Measurements from ENCODE around the gene RGPD6.
"Not testable (repeated sequence)": the region's sequence is repeated elsewhere in the genome, so short reads cannot be mapped to it uniquely, and the experiment has no call there.

Gene RGPD6

GRCh38 chr2:110578429-110578828 is 1.4 kb upstream of the RGPD6 start:
- DNase-seq, H3K4me1 Mint-ChIP-seq, H3K27me3 Mint-ChIP-seq, H3K9me3 Mint-ChIP-seq, H3K27ac Mint-ChIP-seq, H3K4me3 Mint-ChIP-seq, H3K36me3 Mint-ChIP-seq: not testable (repeated sequence)
- ATAC-seq (replicated peaks): peak; percentile 42 to 54

- H3K36me3 Mint-ChIP-seq, H3K4me1 Mint-ChIP-seq, H3K27ac Mint-ChIP-seq, H3K4me3 Mint-ChIP-seq, H3K9me3 Mint-ChIP-seq, DNase-seq, H3K27me3 Mint-ChIP-seq: not testable (repeated sequence)
- ATAC-seq (replicated peaks): peak; percentile 82 to 86
Observed at GRCh38 chr2:110499755-110500377, 77.2 kb downstream of the RGPD6 start.

DNA sequence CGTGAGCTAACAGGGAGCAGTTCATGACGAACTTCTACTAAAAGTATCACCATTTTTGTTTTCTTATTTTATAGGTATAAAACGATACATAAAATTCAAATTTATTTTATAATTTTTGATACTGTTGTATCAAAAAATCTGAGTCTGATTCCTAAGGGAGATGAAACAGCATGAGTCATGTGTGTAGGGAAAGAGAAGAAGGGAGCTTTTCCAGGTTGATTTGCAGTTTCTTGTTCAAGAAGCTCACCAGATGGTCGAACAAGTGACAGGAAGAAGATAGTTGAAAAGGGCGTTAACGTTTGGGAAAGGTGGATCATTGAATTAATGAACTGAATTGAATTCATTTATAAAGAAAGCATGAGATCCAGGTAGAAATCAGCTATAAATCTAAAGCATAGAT is 81.0 kb downstream of the RGPD6 start:
- H3K27ac Mint-ChIP-seq; DNase-seq; H3K4me1 Mint-ChIP-seq; H3K9me3 Mint-ChIP-seq; H3K36me3 Mint-ChIP-seq; H3K4me3 Mint-ChIP-seq; ATAC-seq (replicated peaks); H3K27me3 Mint-ChIP-seq: not testable (repeated sequence)

DNA sequence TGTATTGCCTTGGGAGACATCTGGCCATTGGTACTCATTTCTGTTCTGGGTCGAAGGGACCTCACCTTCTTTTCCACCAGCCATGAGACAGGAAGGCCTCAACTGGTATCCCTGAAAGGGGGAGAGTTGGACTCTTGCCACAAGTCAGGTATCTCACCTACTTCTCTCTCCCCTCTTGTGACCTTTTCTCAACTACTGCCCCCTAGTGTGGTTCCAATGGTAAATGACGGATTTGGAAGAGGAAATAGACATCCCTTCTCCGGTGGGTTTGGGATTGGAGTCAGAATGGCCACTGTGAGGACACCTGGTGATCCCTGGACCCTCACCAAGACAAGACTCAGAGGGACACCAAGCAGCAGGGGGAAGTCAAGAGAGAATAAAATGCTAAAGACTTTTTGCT is 82.5 kb downstream of the RGPD6 start:
- not testable (repeated sequence) for H3K36me3 Mint-ChIP-seq; H3K27me3 Mint-ChIP-seq; H3K4me1 Mint-ChIP-seq; H3K27ac Mint-ChIP-seq; H3K9me3 Mint-ChIP-seq; H3K4me3 Mint-ChIP-seq; ATAC-seq (replicated peaks); DNase-seq

DNA sequence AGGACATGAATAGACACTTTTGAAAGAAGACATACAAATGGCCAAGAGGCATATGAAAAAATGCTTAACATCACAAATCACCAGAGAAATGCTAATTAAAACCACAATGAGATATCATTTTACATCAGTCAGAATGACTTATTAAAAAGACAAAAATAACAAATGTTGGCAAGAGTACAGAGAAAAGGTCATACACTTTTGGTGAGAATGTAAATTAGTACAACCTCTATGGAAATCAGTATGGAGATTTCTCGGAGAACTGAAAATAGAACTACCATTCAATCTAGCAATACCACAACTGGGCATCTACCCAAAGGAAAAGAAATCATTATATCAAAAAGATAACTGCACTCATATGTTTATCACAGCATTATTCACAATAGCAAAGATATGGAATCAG is 88.0 kb downstream of the RGPD6 start:
- not testable (repeated sequence) for H3K36me3 Mint-ChIP-seq; H3K9me3 Mint-ChIP-seq; H3K4me3 Mint-ChIP-seq; H3K4me1 Mint-ChIP-seq; DNase-seq; H3K27me3 Mint-ChIP-seq; ATAC-seq (replicated peaks); H3K27ac Mint-ChIP-seq

GRCh38 chr2:110482697-110483096 is 94.3 kb downstream of the RGPD6 start:
- H3K27ac Mint-ChIP-seq; H3K36me3 Mint-ChIP-seq; DNase-seq; H3K4me3 Mint-ChIP-seq; H3K27me3 Mint-ChIP-seq; H3K9me3 Mint-ChIP-seq; H3K4me1 Mint-ChIP-seq; ATAC-seq (replicated peaks): not testable (repeated sequence)

GRCh38 chr2:110481200-110481599 is 95.8 kb downstream of the RGPD6 start:
- ATAC-seq (replicated peaks); DNase-seq; H3K36me3 Mint-ChIP-seq; H3K4me3 Mint-ChIP-seq; H3K27ac Mint-ChIP-seq; H3K27me3 Mint-ChIP-seq; H3K4me1 Mint-ChIP-seq; H3K9me3 Mint-ChIP-seq: not testable (repeated sequence)

DNA sequence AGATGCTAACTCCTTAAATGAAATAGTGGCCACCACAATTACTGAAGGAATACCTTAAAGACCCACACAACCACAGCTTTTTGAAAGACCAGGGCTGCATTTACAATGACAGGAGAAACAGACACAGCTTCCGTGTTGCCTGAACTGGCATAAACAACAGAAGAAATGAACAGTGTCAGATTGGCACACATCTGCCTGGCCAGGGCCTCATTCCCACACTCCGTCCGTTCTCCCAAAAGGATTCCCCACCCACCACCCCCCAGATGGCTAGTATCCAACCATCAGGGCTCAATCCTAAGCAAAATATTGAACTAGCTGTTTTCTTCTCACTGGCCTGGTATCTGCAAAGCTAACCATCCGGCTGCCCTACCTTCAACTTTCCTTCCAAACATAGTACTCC is 96.9 kb downstream of the RGPD6 start:
- H3K9me3 Mint-ChIP-seq; H3K4me1 Mint-ChIP-seq; H3K27me3 Mint-ChIP-seq; DNase-seq; ATAC-seq (replicated peaks); H3K27ac Mint-ChIP-seq; H3K36me3 Mint-ChIP-seq; H3K4me3 Mint-ChIP-seq: not testable (repeated sequence)

DNA sequence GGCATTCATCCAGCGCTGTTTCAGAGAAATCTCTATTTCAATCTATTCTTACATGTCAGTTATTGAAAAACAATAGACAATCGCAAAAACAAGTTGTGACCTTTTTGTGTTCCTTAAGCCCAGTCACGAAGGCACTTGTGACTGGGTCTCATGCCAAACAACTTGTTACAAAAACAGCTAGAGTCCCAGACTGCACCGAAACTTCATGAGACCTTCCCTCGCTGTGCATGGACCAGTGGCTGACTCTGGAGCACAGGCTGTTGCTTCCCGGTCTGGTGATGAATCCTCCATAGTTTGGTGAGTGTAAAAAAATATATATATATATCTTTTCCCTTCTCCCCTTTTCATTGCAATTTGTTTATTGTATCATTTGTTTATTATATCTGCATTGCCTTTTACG is 99.7 kb downstream of the RGPD6 start:
- not testable (repeated sequence) for H3K9me3 Mint-ChIP-seq; H3K4me3 Mint-ChIP-seq; H3K27me3 Mint-ChIP-seq; DNase-seq; H3K36me3 Mint-ChIP-seq; ATAC-seq (replicated peaks); H3K27ac Mint-ChIP-seq; H3K4me1 Mint-ChIP-seq

- not testable (repeated sequence) for H3K27me3 Mint-ChIP-seq; H3K36me3 Mint-ChIP-seq; H3K9me3 Mint-ChIP-seq; ATAC-seq (replicated peaks); DNase-seq; H3K27ac Mint-ChIP-seq; H3K4me1 Mint-ChIP-seq; H3K4me3 Mint-ChIP-seq
Observed at GRCh38 chr2:110476952-110477351, 100.1 kb downstream of the RGPD6 start.

DNA sequence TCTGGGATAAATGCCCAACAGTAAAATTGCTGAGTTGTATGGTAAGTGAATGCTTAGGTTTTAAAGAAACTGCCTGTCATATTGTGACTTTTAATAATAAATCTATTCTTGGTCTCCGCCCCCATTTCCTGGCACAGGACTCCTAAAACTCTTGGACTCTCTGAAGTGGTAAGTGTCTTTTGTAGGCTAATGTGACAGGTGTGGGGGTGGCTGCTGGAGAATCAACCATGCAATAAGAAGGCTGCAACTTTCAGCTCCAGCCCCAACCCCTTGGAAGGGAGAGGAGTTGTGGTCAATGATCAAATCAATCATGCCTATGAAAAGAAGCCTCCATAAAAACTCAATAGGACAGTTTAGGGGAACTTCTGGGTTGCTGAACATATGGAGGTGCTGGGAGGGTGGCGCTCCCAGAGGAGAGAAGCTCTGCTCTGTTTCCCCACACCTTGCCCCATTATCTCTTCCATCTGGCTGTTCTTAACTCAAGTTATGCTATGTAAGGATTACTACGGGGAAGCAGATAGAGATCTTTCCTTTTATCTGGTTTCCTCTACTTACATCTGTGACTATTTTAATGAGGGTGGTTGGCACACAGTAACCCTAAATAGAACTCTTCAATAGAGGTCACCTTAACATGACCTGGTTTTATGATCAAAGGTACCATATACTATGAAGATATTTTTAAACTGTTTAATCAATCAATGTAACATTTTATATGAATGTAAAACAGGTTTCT is 101.2 kb downstream of the RGPD6 start:
- H3K4me1 Mint-ChIP-seq, H3K4me3 Mint-ChIP-seq, H3K27me3 Mint-ChIP-seq, H3K27ac Mint-ChIP-seq, H3K36me3 Mint-ChIP-seq, H3K9me3 Mint-ChIP-seq, DNase-seq: not testable (repeated sequence)
- peak in 1 of 2 donors; percentile 19 for ATAC-seq (replicated peaks)

- not testable (repeated sequence) for H3K36me3 Mint-ChIP-seq, H3K9me3 Mint-ChIP-seq, H3K27me3 Mint-ChIP-seq, H3K27ac Mint-ChIP-seq, H3K4me1 Mint-ChIP-seq, H3K4me3 Mint-ChIP-seq, DNase-seq
- peak; percentile 93 to 98 for ATAC-seq (replicated peaks)
Observed at GRCh38 chr2:110474898-110475297, 102.1 kb downstream of the RGPD6 start.

GRCh38 chr2:110473059-110473358 is 104.0 kb downstream of the RGPD6 start:
- not testable (repeated sequence) for DNase-seq; H3K4me1 Mint-ChIP-seq; H3K36me3 Mint-ChIP-seq; ATAC-seq (replicated peaks); H3K4me3 Mint-ChIP-seq; H3K27me3 Mint-ChIP-seq; H3K27ac Mint-ChIP-seq; H3K9me3 Mint-ChIP-seq

DNA sequence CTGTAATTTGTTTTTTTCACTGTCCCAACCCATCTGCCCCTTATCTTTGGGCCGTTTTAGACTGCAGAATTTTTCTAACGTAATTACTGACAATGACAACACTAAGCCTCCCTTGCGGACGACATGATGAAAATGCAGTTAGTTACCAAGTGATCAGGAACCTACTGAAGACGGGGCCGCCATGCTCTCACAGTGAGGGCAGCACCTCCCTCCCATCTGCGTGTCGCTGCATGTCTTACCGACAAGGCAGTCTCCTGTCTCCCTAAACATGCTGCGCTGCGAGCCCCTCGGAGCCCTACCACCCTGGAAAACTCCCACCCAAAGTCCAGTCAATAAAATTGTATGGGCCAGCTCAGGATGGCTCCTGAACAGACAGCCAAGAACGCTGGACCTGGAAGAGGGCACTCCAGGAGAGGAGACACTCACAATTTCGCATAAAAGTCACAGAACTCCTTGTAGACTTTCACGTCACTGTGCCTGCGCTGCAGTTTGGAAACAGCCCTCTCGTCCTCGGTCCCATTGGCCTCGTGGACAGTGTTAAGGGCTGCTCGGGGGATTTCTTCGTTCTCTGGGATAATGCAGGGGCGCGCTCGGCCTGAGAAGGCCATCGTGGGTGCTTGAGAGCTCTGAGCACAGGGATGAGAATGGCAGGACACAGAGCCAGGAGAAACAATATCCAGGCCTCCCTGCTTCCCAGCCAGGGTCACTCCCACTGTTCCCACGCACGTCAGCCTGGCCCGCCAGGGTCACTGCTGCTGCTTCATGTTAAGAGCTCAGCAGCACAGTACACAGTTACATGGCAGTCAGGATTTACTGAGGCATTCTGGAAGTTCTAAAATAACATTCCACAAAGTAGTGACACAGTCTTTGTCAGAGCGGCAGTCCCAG is 104.6 kb downstream of the RGPD6 start, which contains the start of gene LIMS4:
LIMS4 (minus strand) TSS at position 646 of the 888 bp plus-strand sequence; CDS start at position 608, 38 bp downstream.
- not testable (repeated sequence) for H3K4me3 Mint-ChIP-seq; H3K27ac Mint-ChIP-seq; H3K27me3 Mint-ChIP-seq; ATAC-seq (replicated peaks); DNase-seq; H3K36me3 Mint-ChIP-seq; H3K9me3 Mint-ChIP-seq; H3K4me1 Mint-ChIP-seq

DNA sequence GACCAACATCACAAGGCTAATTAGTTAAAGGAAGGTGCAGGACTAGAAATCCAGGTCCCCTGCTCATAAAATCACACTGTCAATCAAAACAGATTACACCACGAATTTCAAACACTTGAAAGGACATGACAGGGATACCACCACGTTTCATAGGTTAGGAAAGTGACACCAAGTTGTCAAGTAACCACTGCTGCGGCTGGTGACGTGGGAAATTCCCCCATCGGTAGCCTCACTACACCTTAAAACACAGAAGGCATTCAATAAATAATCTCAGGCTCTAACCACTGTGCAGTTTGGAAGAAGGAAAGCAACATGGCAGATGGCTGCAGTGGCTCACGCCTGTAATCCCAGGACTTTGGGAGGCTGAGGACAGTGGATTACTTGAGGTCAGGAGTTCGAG is 108.1 kb downstream of the RGPD6 start:
- not testable (repeated sequence) for H3K27ac Mint-ChIP-seq; DNase-seq; H3K27me3 Mint-ChIP-seq; H3K9me3 Mint-ChIP-seq; H3K36me3 Mint-ChIP-seq; H3K4me1 Mint-ChIP-seq; H3K4me3 Mint-ChIP-seq; ATAC-seq (replicated peaks)

Data from stimulated activated naive B cell treated with anti-CD40 and anti-IgM and Interleukin-4, amounts not matched to agents 10 μg/mL and 1 μg/mL and 100 μg/mL, for 72 hours (primary cell).